ENCODE measurements around the gene RELN.

RELN gene

DNA sequence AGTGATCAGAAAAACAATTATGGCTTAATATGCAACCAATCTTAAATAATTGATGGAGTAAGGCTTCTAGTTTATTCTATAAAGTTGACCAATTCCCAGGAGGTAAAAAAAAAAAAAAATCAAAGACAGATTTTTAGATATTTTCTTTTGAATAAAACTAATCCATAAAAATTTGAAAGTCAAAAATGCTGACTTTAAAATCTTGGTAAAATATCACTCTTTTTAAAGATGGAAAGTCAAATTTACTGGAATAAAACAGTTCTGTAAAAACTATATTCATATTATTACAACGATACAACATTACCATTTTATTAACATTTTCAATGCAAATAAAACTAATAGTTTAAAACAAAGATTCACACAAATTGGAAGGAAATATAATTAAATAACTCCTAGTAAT is 5.4 kb downstream of the RELN start:
- H3K27ac ChIP-seq: no peak overlapping the region
- no peak for TF ChIP-seq ZFX (IDR thresholded peaks at IDR 0.05; ENCODE audit: borderline replicate concordance)
- TF ChIP-seq, protein P1, sequence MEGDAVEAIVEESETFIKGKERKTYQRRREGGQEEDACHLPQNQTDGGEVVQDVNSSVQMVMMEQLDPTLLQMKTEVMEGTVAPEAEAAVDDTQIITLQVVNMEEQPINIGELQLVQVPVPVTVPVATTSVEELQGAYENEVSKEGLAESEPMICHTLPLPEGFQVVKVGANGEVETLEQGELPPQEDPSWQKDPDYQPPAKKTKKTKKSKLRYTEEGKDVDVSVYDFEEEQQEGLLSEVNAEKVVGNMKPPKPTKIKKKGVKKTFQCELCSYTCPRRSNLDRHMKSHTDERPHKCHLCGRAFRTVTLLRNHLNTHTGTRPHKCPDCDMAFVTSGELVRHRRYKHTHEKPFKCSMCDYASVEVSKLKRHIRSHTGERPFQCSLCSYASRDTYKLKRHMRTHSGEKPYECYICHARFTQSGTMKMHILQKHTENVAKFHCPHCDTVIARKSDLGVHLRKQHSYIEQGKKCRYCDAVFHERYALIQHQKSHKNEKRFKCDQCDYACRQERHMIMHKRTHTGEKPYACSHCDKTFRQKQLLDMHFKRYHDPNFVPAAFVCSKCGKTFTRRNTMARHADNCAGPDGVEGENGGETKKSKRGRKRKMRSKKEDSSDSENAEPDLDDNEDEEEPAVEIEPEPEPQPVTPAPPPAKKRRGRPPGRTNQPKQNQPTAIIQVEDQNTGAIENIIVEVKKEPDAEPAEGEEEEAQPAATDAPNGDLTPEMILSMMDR (IDR thresholded peaks at IDR 0.05): no peak

DNA sequence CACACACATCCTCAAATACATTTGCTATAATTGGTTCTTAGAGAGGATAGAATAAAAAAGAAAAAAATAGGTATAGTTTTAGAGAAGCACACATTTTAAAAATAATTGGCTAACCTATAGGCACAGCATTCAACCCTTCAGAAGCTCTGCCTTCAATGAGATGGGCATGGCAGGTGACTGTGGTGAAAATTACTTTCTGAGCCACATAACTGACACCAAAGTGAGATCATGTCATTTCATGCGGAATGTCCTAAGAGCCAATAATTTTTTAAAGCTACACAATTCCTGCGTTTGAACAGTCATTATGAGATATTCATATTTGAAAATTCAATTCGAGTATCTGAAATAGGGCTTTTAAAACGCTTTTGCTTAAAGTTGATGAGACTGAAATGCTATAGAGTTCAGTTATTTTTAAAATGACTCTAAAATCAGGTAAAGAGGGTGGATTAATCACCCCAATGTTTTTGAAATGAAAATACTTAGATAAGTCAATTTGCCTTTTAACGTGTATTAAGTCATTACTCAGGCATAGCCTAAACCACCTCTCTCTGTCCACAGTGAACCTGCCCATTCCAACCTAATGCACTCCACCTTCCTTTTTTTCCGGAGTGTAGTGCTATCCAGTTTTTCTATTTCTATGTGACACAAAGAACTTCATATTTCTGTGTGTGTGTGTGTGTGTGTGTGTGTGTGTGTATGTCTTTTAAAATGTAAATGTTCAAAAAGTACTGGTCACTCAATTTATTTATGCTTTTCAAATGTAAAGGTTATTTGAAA is 6.1 kb downstream of the RELN start:
- no peak overlapping the region for H3K27ac ChIP-seq
- TF ChIP-seq ZFX (IDR thresholded peaks at IDR 0.05; ENCODE audit: borderline replicate concordance): no peak
- TF ChIP-seq, protein P1 (IDR thresholded peaks at IDR 0.05): no peak

DNA sequence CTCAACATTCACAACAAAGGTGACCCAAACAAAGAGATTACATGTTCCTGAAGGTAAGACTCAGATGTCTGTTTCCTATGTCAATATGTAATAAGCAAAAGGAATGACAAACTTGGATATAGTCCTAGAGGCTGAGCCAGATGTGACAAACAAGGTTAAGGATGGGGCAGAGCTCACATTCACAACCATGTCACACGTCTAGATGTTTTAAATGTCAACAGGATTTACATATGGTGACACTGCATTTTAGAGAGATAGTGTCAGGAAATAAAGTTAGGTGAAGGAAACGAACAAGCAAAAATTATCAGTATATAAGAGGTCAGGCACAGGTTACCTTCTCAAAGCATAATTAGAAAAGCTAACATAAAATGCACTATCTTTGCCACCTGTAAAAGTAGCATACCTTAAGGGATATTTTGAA is 8.4 kb downstream of the RELN start:
- H3K27ac ChIP-seq: no peak overlapping the region
- no peak for TF ChIP-seq ZFX (IDR thresholded peaks at IDR 0.05; ENCODE audit: borderline replicate concordance)
- TF ChIP-seq, protein P1 (IDR thresholded peaks at IDR 0.05): no peak

DNA sequence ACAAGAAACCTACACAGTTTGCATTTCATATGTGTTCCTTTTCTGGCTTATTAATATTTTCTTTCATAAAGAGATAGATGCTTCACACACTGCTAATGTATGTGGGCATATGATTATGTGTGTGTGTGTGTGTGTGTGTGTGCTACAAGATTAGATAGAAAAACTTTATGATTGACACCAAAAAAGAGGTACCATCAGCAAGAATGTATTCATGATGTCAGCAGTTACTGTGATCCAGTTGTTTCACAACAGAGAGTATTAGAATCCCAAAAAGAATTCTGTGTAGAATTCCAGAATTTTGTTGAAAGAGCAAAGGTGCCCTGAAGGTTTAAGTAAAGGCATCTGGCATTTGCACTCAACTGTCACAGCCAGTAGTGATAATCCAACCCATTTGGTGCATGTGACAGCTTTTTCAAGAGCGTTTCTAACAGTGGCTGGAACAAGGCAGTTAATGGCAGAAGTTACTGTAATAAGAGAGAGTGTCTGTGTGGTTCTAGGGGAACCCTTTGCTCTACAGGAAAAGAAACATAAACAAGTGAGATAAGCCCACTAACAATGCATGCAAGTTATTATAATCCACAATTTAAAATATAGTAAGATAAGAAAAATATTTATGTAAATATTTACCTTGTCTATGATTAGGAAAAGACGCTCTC is 16.6 kb downstream of the RELN start:
- no peak for TF ChIP-seq ZFX (IDR thresholded peaks at IDR 0.05; ENCODE audit: borderline replicate concordance)
- TF ChIP-seq, protein P1 (IDR thresholded peaks at IDR 0.05): no peak
- no peak overlapping the region for H3K27ac ChIP-seq

DNA sequence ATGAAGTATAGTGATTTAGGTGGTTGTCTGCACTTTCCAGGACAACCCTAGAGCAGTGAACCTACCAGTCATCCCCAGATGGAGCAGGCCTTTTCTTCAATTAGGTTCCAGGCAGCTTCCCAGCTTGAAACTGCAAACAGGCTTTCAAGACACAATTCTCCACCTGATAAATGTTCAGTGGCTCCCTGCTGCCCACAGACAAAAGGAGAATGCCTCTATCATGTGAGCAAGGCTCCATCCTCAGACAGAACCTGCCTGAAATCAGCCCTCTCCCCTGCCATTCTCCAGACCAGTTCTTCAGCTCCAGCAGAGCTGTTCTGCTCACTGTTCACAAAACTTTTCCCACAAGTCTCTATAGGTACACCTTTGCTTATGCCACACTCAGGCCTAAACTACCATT is 22.1 kb downstream of the RELN start:
- H3K27ac ChIP-seq: no peak overlapping the region
- TF ChIP-seq ZFX (IDR thresholded peaks at IDR 0.05; ENCODE audit: borderline replicate concordance): no peak
- TF ChIP-seq, protein P1 (IDR thresholded peaks at IDR 0.05): no peak

DNA sequence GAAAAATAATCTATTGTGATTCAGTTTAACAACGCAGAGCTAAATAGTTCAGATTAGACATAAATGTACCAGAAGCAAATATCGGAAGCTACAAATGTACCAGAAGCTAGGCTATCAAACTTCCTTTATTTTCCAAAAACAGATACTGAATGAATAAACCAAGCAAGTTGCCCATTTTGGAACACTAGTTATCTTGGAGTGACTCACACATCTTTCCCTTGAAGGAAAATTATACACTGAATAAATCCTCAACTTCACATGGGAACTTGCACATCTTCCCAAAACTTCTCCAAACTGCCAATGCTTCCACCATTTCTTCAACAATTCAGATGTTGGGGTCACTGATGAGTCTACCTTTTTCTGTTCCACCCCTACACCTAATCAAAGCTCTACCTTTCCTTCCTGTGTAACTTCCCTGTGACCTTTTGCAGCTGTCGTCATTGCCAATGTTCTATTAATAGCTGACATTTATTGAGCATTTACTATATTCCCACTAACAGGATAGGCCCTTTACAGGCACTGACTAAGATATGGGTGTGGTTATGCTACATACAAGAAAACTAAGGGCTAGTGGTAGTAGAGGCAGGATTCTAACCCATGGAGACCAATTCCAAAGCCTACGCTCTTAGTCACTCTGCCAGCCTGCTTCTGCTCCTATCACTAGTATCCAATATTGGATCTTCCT is 22.7 kb downstream of the RELN start:
- H3K27ac ChIP-seq: no peak overlapping the region

More for the DNA sequence above, 22.7 kb downstream of the RELN start:
- TF ChIP-seq, protein P1 (IDR thresholded peaks at IDR 0.05): no peak
- no peak for TF ChIP-seq ZFX (IDR thresholded peaks at IDR 0.05; ENCODE audit: borderline replicate concordance)

Data from 22Rv1 (cell line).